Vagina (tissue), 2 donors: ENCODE data around the gene KRT1. TPM values are rescaled to one million over a fixed set of nuclear protein-coding genes. Genes with fewer than 3 reads are reported as not detected.

Source experiments
- DNase-seq, 2 donors: peaks; one replicate each; pipeline ENCODE4 v3.0.0-alpha.2; 2017; ENCODE audit errors: extremely low spot score in 2 of 2
- H3K27ac ChIP-seq: fragments of 200-600 bp; sonication (generic); one replicate; pipeline ENCODE4 v1.5.1; 2019
- H3K27me3 ChIP-seq: fragments of 200-600 bp; sonication (generic); one replicate; pipeline ENCODE4 v1.5.1; 2019
- H3K36me3 ChIP-seq, 2 donors: fragments of 200-600 bp; sonication (generic); one replicate each; pipeline ENCODE4 v1.5.1; 2017 to 2019
- H3K4me1 ChIP-seq: fragments of 200-600 bp; sonication (generic); one replicate; pipeline ENCODE4 v1.5.1; 2019
- H3K4me3 ChIP-seq, 2 donors: fragments of 200-600 bp; sonication (generic); 1 replicate in 1 of 2; 2 replicates in 1 of 2; pipeline ENCODE4 v1.5.1; 2016 to 2019
- H3K9me3 ChIP-seq: fragments of 200-600 bp; sonication (generic); one replicate; pipeline ENCODE4 v1.5.1; 2019
- CTCF ChIP-seq, 3 experiments: fragments of 450-650 bp in 2 of 3; fragments of 200-600 bp in 1 of 3; sonication (generic) in 1 of 3; IDR thresholded peaks; one replicate each; pipeline ENCODE4 v1.5.1; 2017 to 2019; ENCODE audit warnings: antibody characterized with exemption in 3 of 3, mild to moderate bottlenecking in 2 of 3, moderate library complexity in 2 of 3
- POLR2A ChIP-seq, 2 donors: fragments of 450-650 bp; IDR thresholded peaks; one replicate each; pipeline ENCODE4 v1.6.1; 2017; ENCODE audit warnings: antibody characterized with exemption in 2 of 2, mild to moderate bottlenecking in 2 of 2, moderate library complexity in 2 of 2
- POLR2AphosphoS5 ChIP-seq, 2 donors: sonication (generic); formaldehyde crosslinking; IDR thresholded peaks; one replicate each; pipeline ENCODE4 v1.9.0; 2017; ENCODE audit warnings: antibody characterized with exemption in 2 of 2, mild to moderate bottlenecking in 2 of 2, low read depth in 1 of 2; ENCODE audit not compliant: insufficient read depth in 1 of 2
- intact Hi-C: fragments of 100-400 bp; cut with DNase I; formaldehyde crosslinking; loops from one replicate; pipeline ENCODE4 v1.15.1; 2023
- total RNA-seq: library from RNA; depleted of rRNA; stranded (reverse); fragments of >200 nt; gene quantifications from one replicate; pipeline ENCODE4 v1.2.3, GENCODE V29; 2016

The KRT1 gene
- total RNA-seq, 1 donor from 2014 or later: 886 TPM

- H3K27me3 ChIP-seq: no peaks in the 10 kb centered on the region
- no peaks in the 10 kb centered on the region for H3K36me3 ChIP-seq
- H3K4me1 ChIP-seq: peaks cover 15% of the 10 kb centered on the region
- TF ChIP-seq POLR2A (IDR thresholded peaks at IDR 0.05) (no peak), CTCF (IDR thresholded peaks at IDR 0.05) (no peak), POLR2AphosphoS5 (IDR thresholded peaks at IDR 0.05; ENCODE audit: insufficient read depth in 1 of 2, low read depth in 1 of 2) (no peak)
- H3K4me3 ChIP-seq: no peak overlapping the region
- no peak overlapping the region for H3K27ac ChIP-seq
- intact Hi-C loops: no loop called here
- no peaks in the 10 kb centered on the region for H3K9me3 ChIP-seq
- DNase-seq: no peak
These were observed 7.5 kb upstream of the KRT1 start for GRCh38 chr12:52687497-52688385.

GRCh38 chr12:52686756-52687487 lies 6.7 kb upstream of the KRT1 start:
- DNase-seq: no peak
- H3K4me3 ChIP-seq: no peak overlapping the region
- no peaks in the 10 kb centered on the region for H3K27me3 ChIP-seq
- H3K9me3 ChIP-seq: no peaks in the 10 kb centered on the region
- intact Hi-C loops: no loop called here
- TF ChIP-seq POLR2AphosphoS5 (IDR thresholded peaks at IDR 0.05; ENCODE audit: insufficient read depth in 1 of 2, low read depth in 1 of 2) (no peak), POLR2A (IDR thresholded peaks at IDR 0.05) (no peak)
- H3K4me1 ChIP-seq: peaks cover 18% of the 10 kb centered on the region
- H3K27ac ChIP-seq: no peak overlapping the region
- no peaks in the 10 kb centered on the region for H3K36me3 ChIP-seq

- no peak for TF ChIP-seq POLR2A (IDR thresholded peaks at IDR 0.05)
- TF ChIP-seq CTCF (IDR thresholded peaks at IDR 0.05): no peak
- H3K36me3 ChIP-seq: no peaks in the 10 kb centered on the region
- H3K9me3 ChIP-seq: no peaks in the 10 kb centered on the region
- no peak overlapping the region for H3K4me3 ChIP-seq
- DNase-seq: no peak
- peaks cover 11% of the 10 kb centered on the region for H3K4me1 ChIP-seq
- no peaks in the 10 kb centered on the region for H3K27me3 ChIP-seq
- no peak overlapping the region for H3K27ac ChIP-seq
- intact Hi-C loops: no loop called here
These were observed 5.9 kb upstream of the KRT1 start for GRCh38 chr12:52686063-52686462.

GRCh38 chr12:52685406-52685890 lies 5.2 kb upstream of the KRT1 start:
- Histone ChIP-seq H3K4me3 (no peak overlapping the region), H3K27me3 (no peaks in the 10 kb centered on the region), H3K4me1 (peaks cover 7% of the 10 kb centered on the region), H3K27ac (no peak overlapping the region), H3K36me3 (no peaks in the 10 kb centered on the region), H3K9me3 (no peaks in the 10 kb centered on the region)
- intact Hi-C loops: no loop called here
- no peak for DNase-seq
- no peak for TF ChIP-seq POLR2AphosphoS5 (IDR thresholded peaks at IDR 0.05; ENCODE audit: insufficient read depth in 1 of 2, low read depth in 1 of 2)
- no peak for TF ChIP-seq POLR2A (IDR thresholded peaks at IDR 0.05)
- no peak for TF ChIP-seq CTCF (IDR thresholded peaks at IDR 0.05)

DNA sequence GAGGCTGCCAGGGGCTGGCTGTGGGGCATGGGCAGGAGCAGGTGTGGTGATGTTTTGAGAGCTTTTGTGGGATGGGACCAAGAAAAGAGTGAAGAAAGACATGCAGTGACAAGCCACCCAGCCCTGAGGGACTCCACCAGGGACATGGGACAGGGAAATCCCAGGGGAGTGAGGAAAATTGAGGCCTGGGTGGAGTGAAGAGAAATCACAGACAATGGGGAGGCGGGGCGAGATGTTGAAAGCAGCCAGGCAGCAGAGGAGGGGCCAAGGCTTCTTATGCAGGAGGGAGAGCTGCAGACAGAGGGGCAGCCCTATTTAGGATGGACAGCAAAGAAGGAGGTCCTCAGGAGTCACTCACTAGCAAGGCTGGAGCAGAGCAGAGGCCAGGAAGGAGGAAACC lies 4.2 kb upstream of the KRT1 start:
- Histone ChIP-seq H3K9me3 (no peaks in the 10 kb centered on the region), H3K27me3 (no peaks in the 10 kb centered on the region), H3K27ac (no peak overlapping the region), H3K4me1 (peaks cover 7% of the 10 kb centered on the region), H3K36me3 (no peaks in the 10 kb centered on the region), H3K4me3 (no peak overlapping the region)
- no peak for DNase-seq
- intact Hi-C loops: no loop called here
- TF ChIP-seq POLR2A (IDR thresholded peaks at IDR 0.05) (no peak), CTCF (IDR thresholded peaks at IDR 0.05) (no peak), POLR2AphosphoS5 (IDR thresholded peaks at IDR 0.05; ENCODE audit: insufficient read depth in 1 of 2, low read depth in 1 of 2) (no peak)
